Muscle of arm (tissue), 12 donors: ENCODE data around the gene CD109. TPM values are rescaled to one million over a fixed set of nuclear protein-coding genes. Genes with fewer than 3 reads are reported as not detected.

Source experiments
- DNase-seq: peaks from one replicate; pipeline ENCODE4 v3.0.0-alpha.2; 2013
- polyA plus RNA-seq, 12 donors: library from polyadenylated mRNA; unstranded; fragments of 120-200 nt; gene quantifications; one replicate each; pipeline ENCODE4 v1.2.1, GENCODE V29; 2013; ENCODE audit not compliant: insufficient read length in 12 of 12

CD109 gene
- polyA plus RNA-seq, 12 donors = 12.5 to 40.6 (median 19.6) TPM; not detected in 1

DNA sequence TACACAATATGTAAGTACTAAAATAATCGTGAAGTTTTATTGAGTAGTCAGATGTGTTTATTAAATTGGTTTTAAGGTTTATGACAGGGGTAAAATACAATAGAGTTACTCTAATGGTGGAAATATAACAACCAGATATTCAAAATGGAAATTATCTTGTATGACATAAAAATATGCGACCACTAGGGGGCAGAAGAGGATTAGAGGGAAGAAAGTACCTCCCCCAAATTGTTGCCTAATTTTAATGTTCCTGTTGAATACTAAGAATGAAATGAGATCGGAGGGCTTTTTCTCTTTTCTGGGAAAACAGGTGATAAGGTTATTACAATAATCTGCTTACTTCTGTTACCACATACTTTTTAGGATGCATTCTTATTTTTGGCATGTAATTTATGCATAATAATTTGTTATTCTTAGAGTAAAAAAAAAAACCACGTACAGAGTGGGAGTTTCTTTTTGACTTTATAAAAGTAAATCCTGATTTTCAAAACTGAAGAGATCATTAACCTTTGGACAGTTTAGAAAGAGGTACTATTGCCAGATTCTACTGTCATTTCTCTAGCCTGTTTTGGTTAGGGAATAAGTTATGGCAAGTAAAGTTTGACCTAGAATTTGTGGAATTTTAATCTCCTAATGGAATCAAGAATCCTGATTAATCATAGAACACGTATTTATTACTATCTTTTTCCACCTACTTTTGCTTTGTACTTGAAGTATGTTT lies 159.2 kb downstream of the CD109 start:
- DNase-seq = peak; percentile 87

DNA sequence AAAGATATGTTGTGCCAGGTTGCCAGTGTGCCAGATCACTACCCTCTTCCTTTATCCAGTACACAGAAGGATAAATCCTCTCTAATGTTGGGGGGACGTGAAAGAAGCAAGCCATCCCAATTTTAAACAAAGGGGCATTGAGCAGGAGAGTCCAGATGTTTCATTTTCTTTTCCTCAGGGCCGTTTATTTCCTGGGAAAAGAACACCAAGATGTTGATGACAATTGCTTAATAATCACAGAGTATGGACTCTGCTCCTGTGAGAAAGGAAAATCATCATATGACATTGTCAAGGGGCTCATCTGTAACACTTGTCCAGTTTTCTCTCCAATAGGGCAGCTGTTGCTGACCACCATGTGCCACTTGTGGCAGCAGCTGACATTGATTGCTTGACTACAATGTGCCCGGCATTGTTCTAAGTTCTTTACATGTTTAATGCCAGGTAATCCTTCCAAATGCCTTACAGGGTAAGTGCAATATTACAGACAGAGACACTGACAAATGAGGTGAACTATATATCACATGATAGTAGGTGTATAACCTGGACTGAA lies 161.4 kb downstream of the CD109 start:
- no peak for DNase-seq

DNA sequence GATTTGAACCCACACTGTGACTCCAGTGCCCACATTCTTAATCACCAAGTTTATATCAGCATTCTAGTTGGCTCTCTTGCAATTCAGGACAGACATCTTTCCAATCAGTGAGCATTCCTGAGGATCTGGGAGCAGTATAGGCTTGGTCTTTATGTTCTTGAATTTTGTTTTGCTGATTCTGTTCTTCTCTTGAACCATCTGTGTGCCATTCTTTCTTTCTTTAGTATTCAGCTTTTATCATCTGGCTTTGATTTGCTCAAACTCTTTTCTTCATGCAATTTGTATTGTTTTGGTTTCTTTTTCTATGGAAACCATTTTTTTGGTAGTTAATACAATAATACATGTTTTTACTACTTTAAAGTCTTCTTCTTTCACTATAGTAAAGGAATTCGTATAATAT lies 162.4 kb downstream of the CD109 start:
- no peak for DNase-seq

DNA sequence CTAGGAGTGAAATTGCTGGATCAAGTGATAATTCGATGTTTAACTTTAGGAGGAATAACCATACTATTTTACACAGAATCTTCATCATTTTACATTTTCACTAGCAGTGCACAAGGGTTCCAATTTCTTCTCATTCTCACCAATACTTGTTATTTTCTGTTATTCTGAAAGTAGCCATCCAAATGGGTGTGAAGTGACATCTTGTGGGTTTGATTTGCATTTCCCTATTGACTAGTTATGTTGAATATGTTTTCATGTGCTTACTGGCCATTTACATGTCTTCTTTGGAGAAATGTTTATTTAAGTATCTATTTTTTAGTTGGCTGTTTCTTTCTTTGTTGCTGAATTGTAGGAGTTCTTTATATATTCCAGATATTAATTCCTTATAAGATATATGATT lies 164.3 kb downstream of the CD109 start:
- no peak for DNase-seq

DNA sequence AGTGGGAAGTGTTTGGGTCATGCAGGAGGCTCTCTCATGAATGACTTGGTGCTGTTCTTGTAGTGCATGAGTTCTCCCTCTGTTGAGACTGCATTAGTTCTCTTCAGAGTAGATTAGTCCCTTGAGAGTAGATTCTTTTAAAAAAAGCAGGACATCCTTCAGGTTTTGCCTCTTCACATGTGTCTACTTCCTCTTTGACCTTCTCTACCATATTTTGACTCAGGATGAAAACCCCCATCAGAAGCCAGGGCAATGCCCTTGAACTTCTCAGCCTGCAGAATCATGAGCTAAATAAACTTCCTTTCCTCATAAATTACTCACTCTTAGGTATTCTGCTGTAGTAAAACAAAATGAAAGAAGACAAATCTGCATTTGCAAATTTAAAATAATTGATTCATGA lies 170.3 kb downstream of the CD109 start:
- no peak for DNase-seq

DNA sequence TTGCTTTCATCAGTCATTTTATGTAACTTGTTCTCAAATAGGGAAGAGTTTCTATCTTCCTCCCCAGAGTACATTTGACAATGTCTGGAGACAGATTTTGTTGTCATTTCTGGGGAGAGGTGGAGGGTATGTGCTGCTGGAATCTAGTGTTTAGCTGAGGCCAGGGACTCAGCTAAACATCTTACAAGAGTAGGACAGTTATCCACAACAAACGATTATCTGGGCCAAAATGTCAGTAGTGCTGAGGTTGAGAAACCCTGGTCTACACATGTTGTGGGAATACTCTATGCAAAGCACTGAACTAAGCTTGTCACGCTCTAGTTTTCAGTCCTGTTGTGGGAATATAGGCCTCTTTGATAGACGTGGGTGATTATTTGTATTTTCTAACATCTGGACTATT lies 171.4 kb downstream of the CD109 start:
- no peak for DNase-seq

DNA sequence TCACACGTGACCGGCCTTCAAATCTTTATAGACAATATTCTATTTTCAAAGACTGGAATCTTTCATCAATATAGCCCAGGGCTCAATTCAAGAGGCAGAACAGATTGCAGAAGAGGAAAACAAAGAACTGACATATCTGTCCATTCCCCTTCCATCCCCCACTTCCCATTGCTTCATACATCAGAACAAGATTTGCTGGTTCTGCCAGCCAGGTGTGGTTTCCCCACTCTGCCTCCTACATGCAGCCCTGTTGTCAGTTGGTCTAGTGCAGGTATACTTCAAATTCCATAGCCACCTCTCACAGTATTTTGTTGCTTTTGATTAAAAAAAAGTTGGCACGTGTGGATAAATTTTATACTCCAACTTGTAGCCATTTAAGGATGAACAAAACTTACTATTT lies 174.9 kb downstream of the CD109 start:
- no peak for DNase-seq

DNA sequence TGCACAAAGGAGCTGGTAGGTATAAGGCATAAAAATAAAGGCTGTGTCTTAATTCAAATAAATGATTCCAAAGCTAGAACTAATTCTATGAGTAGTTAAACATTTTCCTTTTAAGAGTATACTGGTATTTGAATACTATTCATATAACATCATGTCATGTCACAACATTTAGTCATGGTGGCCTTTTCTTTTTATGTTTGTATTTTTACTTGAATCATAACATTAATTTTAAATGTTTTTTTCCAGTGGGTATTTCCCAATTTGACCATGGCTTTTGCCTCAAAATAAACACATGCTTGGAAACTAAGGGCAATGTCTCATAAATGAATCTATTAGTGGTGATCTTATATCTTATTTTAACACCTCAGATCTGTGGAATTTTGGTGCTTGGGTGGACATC lies 177.1 kb downstream of the CD109 start:
- DNase-seq = no peak

Other genes with a start within 250 kb of the CD109 start
- 1 to 10 TPM in 11 of 12 donors, not detected in 1; 4.3 to 9.8 (median 5.1) TPM for gene CGAS, start 243.9 kb upstream of the CD109 start, polyA plus RNA-seq
- gene MTO1, start 234.5 kb upstream of the CD109 start, polyA plus RNA-seq = 10 to 100 TPM in 11 of 12 donors, not detected in 1; 12.3 to 23.6 (median 21.0) TPM
- gene EEF1A1, start 175.2 kb upstream of the CD109 start, polyA plus RNA-seq = over 10,000 TPM in 11 of 12 donors, 1,000 to 10,000 TPM in 1; 5,408 to 26,661 (median 22,680) TPM
- 10 to 100 TPM in 11 of 12 donors, not detected in 1; 14.1 to 31.8 (median 17.3) TPM for gene SLC17A5, start 42.2 kb upstream of the CD109 start, polyA plus RNA-seq